PC-3 (cell line): Measurements from ENCODE around the gene NCS1. TPM values are rescaled to one million over a fixed set of nuclear protein-coding genes. Genes with fewer than 3 reads are reported as not detected.

Source experiments
- ATAC-seq: fragments of 200-7000 bp; cut with Tn5 transposase; 2 replicates; pipeline ENCODE4 v1.9.1; 2020; ENCODE audit warnings: mild to moderate bottlenecking, moderate library complexity
- BruUV-seq: library from RNA; stranded (reverse); fragments of 400-500 nt; replicated peaks from 2 replicates; lab custom pipeline; 2021; lab: Mats Ljungman, UMichigan
- CTCF ChIA-PET: fragments of 300-600 bp; sonication (Branson Sonifier 250); formaldehyde crosslinking; loops from one replicate; lab custom pipeline; 2022; ENCODE audit warnings: antibody characterized with exemption; lab: Charles Lee
- POLR2A ChIA-PET: fragments of 300-600 bp; sonication (Branson Sonifier 250); formaldehyde crosslinking; loops from one replicate; lab custom pipeline; 2022; ENCODE audit warnings: antibody characterized with exemption; ENCODE audit not compliant: unreplicated experiment; lab: Charles Lee
- DNase-seq: peaks from one replicate; pipeline ENCODE4 v3.0.0-alpha.2; 2015
- H2AFZ ChIP-seq: fragments of 300-600 bp; sonication (generic); 2 replicates; pipeline ENCODE4 v1.6.0; 2016; ENCODE audit warnings: antibody characterized with exemption, low read length
- H3F3A ChIP-seq: fragments of 300-600 bp; sonication (generic); one replicate; pipeline ENCODE4 v1.6.0; 2017; ENCODE audit warnings: antibody characterized with exemption, low read length, control low read depth, mild to moderate bottlenecking; ENCODE audit not compliant: unreplicated experiment
- H3K27ac ChIP-seq: fragments of 300-600 bp; sonication (generic); 2 replicates; pipeline ENCODE4 v1.5.1; 2016; ENCODE audit warnings: mild to moderate bottlenecking, low read length
- H3K27me3 ChIP-seq: fragments of 300-600 bp; sonication (generic); 2 replicates; pipeline ENCODE4 v1.6.1; 2016; ENCODE audit warnings: low read length, mixed read lengths
- H3K36me3 ChIP-seq: fragments of 300-600 bp; sonication (generic); 2 replicates; pipeline ENCODE4 v1.6.1; 2016; ENCODE audit warnings: low read depth, mixed run types, low read length, mixed read lengths
- H3K4me1 ChIP-seq: fragments of 300-600 bp; sonication (generic); 2 replicates; pipeline ENCODE4 v1.5.1; 2016; ENCODE audit warnings: low read length; ENCODE audit not compliant: insufficient read depth
- H3K4me2 ChIP-seq: fragments of 300-600 bp; sonication (generic); 2 replicates; pipeline ENCODE4 v1.6.0; 2016; ENCODE audit warnings: low read length
- H3K4me3 ChIP-seq: fragments of 300-600 bp; sonication (generic); 2 replicates; pipeline ENCODE4 v1.5.1; 2016; ENCODE audit warnings: mild to moderate bottlenecking, low read length, mixed read lengths
- H3K79me2 ChIP-seq: fragments of 300-600 bp; sonication (generic); 2 replicates; pipeline ENCODE4 v1.6.1; 2017; ENCODE audit warnings: low read length, mixed read lengths
- H3K9ac ChIP-seq: fragments of 300-600 bp; sonication (generic); 2 replicates; pipeline ENCODE4 v1.6.0; 2016; ENCODE audit warnings: mild to moderate bottlenecking, low read length
- H3K9me2 ChIP-seq: fragments of 300-600 bp; sonication (generic); replicated peaks from 2 replicates; pipeline ENCODE4 v1.6.1; 2016; ENCODE audit warnings: mixed run types, low read length, mixed read lengths
- H3K9me3 ChIP-seq: fragments of 300-600 bp; sonication (generic); 2 replicates; pipeline ENCODE4 v1.6.1; 2016; ENCODE audit warnings: low read length, mixed read lengths
- H4K20me1 ChIP-seq: fragments of 300-600 bp; sonication (generic); 2 replicates; pipeline ENCODE4 v1.6.1; 2016; ENCODE audit warnings: low read length, mixed read lengths
- EZH2 ChIP-seq: fragments of 300-600 bp; sonication (generic); IDR thresholded peaks from one replicate; pipeline ENCODE4 v1.6.1; 2017; ENCODE audit warnings: antibody characterized with exemption, mild to moderate bottlenecking, low read length; ENCODE audit not compliant: unreplicated experiment
- EZH2phosphoT487 ChIP-seq: fragments of 300-600 bp; sonication (generic); IDR thresholded peaks from 2 replicates; pipeline ENCODE4 v1.6.1; 2018; ENCODE audit warnings: mild to moderate bottlenecking, antibody characterized with exemption, low read length, borderline replicate concordance
- intact Hi-C: fragments of 100-400 bp; cut with micrococcal nuclease; formaldehyde crosslinking; loops from 2 replicates; pipeline ENCODE4 v1.9.0; 2023
- total RNA-seq: library from RNA; depleted of rRNA; stranded (reverse); fragments of >200 nt; gene quantifications from 2 replicates; pipeline ENCODE4 v1.2.3, GENCODE V29; 2014
- TF ChIP-seq, protein P1 (sequence below): fragments of 300-600 bp; sonication (generic); conservative IDR thresholded peaks from 2 replicates; pipeline ENCODE4 v1.5.1; 2017; ENCODE audit warnings: antibody characterized with exemption, low read depth, mild to moderate bottlenecking, low read length

NCS1 gene
- total RNA-seq, 1 experiment from 2014 or later, result 14.0 TPM

DNA sequence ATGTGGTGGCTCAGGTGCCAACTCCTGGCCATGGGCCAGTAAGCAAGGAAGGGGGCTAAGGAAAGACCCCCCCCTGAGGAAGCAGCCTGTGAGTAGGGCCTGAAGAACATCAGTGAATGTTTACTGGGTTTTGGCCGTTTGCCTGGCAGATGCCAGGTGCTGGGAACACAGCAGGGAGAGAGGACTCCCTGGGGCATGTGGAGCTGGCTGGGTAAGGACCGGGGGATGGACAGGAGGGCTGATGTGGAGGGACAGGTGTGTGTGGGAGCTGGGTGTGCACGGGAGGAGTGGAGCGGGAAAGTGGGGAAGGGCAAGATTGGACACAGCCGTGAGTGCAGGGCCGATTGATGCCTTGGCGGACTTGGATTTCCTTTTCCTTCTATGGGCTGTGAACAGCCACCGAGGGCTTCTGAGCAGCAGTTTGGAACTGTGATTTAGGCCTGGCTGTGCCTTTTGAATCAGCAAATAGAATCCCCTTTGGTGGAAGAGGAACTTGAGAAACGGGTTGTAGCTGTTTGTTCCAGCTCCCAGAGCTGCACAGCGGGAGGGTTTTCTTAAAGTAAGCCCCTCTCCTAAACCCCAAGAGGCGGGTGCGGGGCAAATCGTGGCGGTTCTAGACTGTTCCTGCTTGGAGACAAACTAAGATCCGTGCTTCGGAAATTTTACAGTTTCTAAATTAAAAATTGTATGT is 96.5 kb downstream of the NCS1 start:
- intact Hi-C loops, result no loop called here
- TF ChIP-seq EZH2 (no peak), EZH2phosphoT487 (no peak)
- TF ChIP-seq, protein P1, sequence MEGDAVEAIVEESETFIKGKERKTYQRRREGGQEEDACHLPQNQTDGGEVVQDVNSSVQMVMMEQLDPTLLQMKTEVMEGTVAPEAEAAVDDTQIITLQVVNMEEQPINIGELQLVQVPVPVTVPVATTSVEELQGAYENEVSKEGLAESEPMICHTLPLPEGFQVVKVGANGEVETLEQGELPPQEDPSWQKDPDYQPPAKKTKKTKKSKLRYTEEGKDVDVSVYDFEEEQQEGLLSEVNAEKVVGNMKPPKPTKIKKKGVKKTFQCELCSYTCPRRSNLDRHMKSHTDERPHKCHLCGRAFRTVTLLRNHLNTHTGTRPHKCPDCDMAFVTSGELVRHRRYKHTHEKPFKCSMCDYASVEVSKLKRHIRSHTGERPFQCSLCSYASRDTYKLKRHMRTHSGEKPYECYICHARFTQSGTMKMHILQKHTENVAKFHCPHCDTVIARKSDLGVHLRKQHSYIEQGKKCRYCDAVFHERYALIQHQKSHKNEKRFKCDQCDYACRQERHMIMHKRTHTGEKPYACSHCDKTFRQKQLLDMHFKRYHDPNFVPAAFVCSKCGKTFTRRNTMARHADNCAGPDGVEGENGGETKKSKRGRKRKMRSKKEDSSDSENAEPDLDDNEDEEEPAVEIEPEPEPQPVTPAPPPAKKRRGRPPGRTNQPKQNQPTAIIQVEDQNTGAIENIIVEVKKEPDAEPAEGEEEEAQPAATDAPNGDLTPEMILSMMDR, result no peak
- Histone ChIP-seq H4K20me1 (no peaks in the 10 kb centered on the region), H3K4me1 (peaks cover 6% of the 10 kb centered on the region), H3K9me3 (no peaks in the 10 kb centered on the region), H3F3A (no peaks in the 10 kb centered on the region), H3K9ac (no peak overlapping the region), H2AFZ (peak overlapping the region; percentile 30; the same call in 1 of the 2 replicates), H3K9me2 (no peaks in the 10 kb centered on the region), H3K27ac (no peak overlapping the region), H3K36me3 (no peaks in the 10 kb centered on the region), H3K79me2 (no peaks in the 10 kb centered on the region), H3K4me3 (no peak overlapping the region), H3K27me3 (peaks cover 23% of the 10 kb centered on the region), H3K4me2 (no peak overlapping the region)
- no peak for ATAC-seq
- POLR2A ChIA-PET, result no interaction called here
- CTCF ChIA-PET, result no interaction called here
- BruUV-seq, result no TSS peak
- DNase-seq, result no peak

DNA sequence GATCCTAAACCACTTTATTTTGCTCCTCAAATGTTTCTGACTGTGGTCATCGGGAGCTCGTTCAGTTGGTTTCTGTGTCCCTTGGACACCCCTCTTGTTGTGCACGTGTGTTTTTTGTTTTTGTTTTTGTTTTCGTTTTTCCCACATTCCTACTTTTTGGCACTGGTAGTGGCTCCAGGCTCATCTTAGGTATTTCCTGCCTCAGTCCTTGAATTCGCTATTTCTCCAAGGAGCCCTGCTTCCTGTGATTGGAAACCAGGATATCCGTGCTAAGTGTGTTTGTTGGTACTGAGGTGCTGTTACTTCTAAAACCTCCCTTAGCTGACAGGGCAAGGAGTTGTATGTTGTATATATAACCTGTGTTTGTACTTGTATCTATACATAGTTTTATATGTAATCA is 99.3 kb downstream of the NCS1 start:
- H2AFZ ChIP-seq, result no peak overlapping the region
- no peaks in the 10 kb centered on the region for H3K9me2 ChIP-seq
- POLR2A ChIA-PET, result no interaction called here
- CTCF ChIA-PET, result no interaction called here
- H3K4me2 ChIP-seq, result no peak overlapping the region
- no TSS peak for BruUV-seq
- no peaks in the 10 kb centered on the region for H3K9me3 ChIP-seq
- no peak for TF ChIP-seq EZH2phosphoT487
- no peak for TF ChIP-seq EZH2
- TF ChIP-seq, protein P1, result no peak
- ATAC-seq, result no peak
- H3K36me3 ChIP-seq, result no peaks in the 10 kb centered on the region
- no peaks in the 10 kb centered on the region for H3K79me2 ChIP-seq
- no peaks in the 10 kb centered on the region for H4K20me1 ChIP-seq
- no peak overlapping the region for H3K27ac ChIP-seq
- H3F3A ChIP-seq, result no peaks in the 10 kb centered on the region
- no peak overlapping the region for H3K9ac ChIP-seq
- H3K4me3 ChIP-seq, result no peak overlapping the region
- 0 out of 2 replicates have a peak, but pooled peaks cover 3% of the 10 kb centered on the region for H3K27me3 ChIP-seq
- H3K4me1 ChIP-seq, result no peaks in the 10 kb centered on the region
- no peak for DNase-seq
- intact Hi-C loops, result no loop called here

DNA sequence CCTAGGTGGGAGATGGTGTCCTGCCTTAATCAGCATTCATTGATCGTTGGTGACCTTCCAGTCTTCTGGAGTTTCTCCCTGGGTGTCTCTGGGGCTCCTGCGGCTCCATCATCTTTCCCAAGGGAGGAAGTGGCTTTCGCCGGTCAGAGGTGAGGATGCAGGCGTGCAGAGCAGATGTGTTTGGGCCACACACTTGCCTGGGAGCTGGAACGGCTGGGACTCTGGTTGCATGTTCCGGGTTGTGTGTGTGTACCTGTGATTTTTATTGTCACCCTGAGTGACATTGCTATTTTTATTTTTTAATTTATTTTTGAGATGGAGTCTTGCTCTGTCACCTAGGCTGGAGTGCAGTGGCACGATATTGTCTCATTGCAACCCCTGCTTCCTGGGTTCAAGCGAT is 103.0 kb downstream of the NCS1 start:
- H3K4me1 ChIP-seq, result no peaks in the 10 kb centered on the region
- no peaks in the 10 kb centered on the region for H3K9me3 ChIP-seq
- no peak overlapping the region for H3K4me2 ChIP-seq
- no peaks in the 10 kb centered on the region for H3K9me2 ChIP-seq
- intact Hi-C loops, result no loop called here
- H3K9ac ChIP-seq, result no peak overlapping the region
- TF ChIP-seq EZH2phosphoT487 (no peak), EZH2 (no peak)
- TF ChIP-seq, protein P1, result no peak
- no peak for ATAC-seq
- no peak overlapping the region for H3K4me3 ChIP-seq
- ChIA-PET POLR2A (no interaction called here), CTCF (no interaction called here)
- no peaks in the 10 kb centered on the region for H3F3A ChIP-seq
- H3K36me3 ChIP-seq, result no peaks in the 10 kb centered on the region
- H3K79me2 ChIP-seq, result no peaks in the 10 kb centered on the region
- no peaks in the 10 kb centered on the region for H3K27me3 ChIP-seq
- no peak overlapping the region for H3K27ac ChIP-seq
- no peak for DNase-seq
- no peaks in the 10 kb centered on the region for H4K20me1 ChIP-seq
- H2AFZ ChIP-seq, result no peak overlapping the region
- BruUV-seq, result no TSS peak
